PFSK-1 (cell line): Measurements from ENCODE around the gene SPRR5.

Source experiments
- POLR2AphosphoS5 ChIP-seq: IDR thresholded peaks from 2 replicates; pipeline ENCODE4 v1.6.1; 2012; ENCODE audit warnings: low read depth, mild to moderate bottlenecking, control low read depth, low read length, moderate library complexity
- TAF1 ChIP-seq: IDR thresholded peaks from 2 replicates; pipeline ENCODE4 v1.6.1; 2012; ENCODE audit warnings: low read length, control low read depth, borderline replicate concordance; ENCODE audit not compliant: insufficient read depth

- TF ChIP-seq TAF1 (no peak), POLR2AphosphoS5 (no peak)
Observed at GRCh38 chr1:152917794-152918193, 29.2 kb upstream of the SPRR5 start.
